ENCODE data around the gene SMCO4. TPM values are rescaled to one million over a fixed set of nuclear protein-coding genes. Genes with fewer than 3 reads are reported as not detected.

Gene SMCO4
- total RNA-seq, 1 donor from 2014 or later = 2.4 TPM

DNA sequence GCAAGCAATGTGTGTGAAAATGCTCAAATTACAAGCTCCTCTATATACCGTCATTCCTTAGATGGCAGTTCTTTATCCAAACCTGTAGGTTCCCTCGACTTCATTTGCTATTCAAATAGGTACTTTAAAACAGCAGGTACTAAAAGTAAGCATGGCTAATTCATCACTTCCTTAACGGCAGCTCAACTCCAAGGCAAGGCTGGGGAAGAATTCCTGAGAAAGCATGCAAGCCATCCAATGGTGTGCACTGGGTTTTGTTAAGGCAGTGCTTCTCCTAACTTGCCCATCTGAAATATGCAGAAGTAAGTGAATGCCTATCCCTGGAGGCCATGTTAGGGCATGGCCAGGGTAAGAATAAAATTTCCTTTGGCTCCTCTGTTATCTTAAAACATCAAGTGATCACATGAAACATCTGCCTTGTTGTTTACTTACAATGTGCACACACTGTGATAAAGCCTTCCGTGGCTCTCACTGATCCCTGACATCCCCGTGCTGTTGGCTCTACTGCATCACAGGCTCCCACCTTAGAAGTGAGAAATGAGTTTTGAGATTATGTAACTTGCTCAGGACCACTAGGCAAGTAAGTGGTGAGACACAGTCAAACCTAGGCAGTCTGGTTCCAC is 52.1 kb downstream of the SMCO4 start:
- Histone ChIP-seq H3K36me3 (ENCODE audit: control insufficient read depth, insufficient read depth, low read length) (no peaks in the 10 kb centered on the region), H3K27me3 (ENCODE audit: control insufficient read depth, insufficient read depth, low read length) (peaks cover 2% of the 10 kb centered on the region), H3K4me3 (ENCODE audit: low read depth, low read length) (no peak overlapping the region)
- TF ChIP-seq, protein P1, sequence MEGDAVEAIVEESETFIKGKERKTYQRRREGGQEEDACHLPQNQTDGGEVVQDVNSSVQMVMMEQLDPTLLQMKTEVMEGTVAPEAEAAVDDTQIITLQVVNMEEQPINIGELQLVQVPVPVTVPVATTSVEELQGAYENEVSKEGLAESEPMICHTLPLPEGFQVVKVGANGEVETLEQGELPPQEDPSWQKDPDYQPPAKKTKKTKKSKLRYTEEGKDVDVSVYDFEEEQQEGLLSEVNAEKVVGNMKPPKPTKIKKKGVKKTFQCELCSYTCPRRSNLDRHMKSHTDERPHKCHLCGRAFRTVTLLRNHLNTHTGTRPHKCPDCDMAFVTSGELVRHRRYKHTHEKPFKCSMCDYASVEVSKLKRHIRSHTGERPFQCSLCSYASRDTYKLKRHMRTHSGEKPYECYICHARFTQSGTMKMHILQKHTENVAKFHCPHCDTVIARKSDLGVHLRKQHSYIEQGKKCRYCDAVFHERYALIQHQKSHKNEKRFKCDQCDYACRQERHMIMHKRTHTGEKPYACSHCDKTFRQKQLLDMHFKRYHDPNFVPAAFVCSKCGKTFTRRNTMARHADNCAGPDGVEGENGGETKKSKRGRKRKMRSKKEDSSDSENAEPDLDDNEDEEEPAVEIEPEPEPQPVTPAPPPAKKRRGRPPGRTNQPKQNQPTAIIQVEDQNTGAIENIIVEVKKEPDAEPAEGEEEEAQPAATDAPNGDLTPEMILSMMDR (IDR thresholded peaks at IDR 0.05; ENCODE audit: insufficient read depth, low read length, severe bottlenecking) = no peak
- DNase-seq (ENCODE audit: low read depth) = peak; percentile 6
- FAIRE-seq = no peak

DNA sequence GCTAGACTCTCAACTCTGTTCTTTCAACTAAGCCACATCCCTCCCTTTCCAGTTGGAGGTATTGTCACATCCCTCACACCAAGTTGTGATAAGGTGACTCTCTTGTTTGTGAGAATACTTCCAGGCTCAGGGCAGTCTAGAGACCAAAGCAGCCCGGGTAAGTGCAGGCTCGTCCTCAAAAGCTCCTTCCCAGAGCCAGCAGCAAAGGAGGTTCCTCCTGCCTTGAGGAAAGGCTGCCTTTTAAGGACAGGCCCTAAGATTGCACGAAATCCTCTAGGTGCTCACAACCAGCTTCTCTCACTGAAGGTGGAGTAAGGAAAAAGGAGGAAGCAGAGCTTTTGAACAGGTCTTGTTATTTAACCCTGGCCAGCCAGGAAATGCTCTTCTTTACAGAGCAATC is 53.4 kb downstream of the SMCO4 start:
- no peak for FAIRE-seq
- Histone ChIP-seq H3K4me3 (ENCODE audit: low read depth, low read length) (no peak overlapping the region), H3K36me3 (ENCODE audit: control insufficient read depth, insufficient read depth, low read length) (no peaks in the 10 kb centered on the region), H3K27me3 (ENCODE audit: control insufficient read depth, insufficient read depth, low read length) (peaks cover 2% of the 10 kb centered on the region)
- TF ChIP-seq, protein P1 (IDR thresholded peaks at IDR 0.05; ENCODE audit: insufficient read depth, low read length, severe bottlenecking) = no peak
- DNase-seq (ENCODE audit: low read depth) = no peak

DNA sequence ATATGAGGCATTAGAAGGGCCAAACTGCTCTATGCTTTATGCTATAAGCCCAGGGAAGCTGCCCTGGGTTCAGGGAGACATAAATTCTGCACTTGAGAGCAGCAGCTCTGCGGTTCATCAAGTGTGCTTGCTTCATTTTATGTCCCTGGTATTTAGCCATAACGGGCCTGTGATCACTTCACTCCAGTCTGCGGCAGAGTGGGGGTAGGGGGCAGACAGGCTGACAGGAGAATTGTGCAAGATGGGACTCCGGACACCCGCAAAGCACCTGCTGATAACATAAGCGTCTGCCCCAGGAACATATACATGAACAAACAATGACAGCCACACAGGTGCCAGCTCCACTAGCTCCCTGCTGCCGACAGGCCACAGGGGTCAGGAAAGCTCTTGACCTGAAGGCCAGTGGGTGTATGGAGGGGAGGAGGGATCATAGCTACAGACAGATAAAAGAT is 56.1 kb downstream of the SMCO4 start:
- H3K4me3 ChIP-seq (ENCODE audit: low read depth, low read length) = no peak overlapping the region
- FAIRE-seq = no peak
- H3K36me3 ChIP-seq (ENCODE audit: control insufficient read depth, insufficient read depth, low read length) = no peaks in the 10 kb centered on the region
- TF ChIP-seq, protein P1 (IDR thresholded peaks at IDR 0.05; ENCODE audit: insufficient read depth, low read length, severe bottlenecking) = no peak
- no peak for DNase-seq (ENCODE audit: low read depth)
- peaks cover 2% of the 10 kb centered on the region for H3K27me3 ChIP-seq (ENCODE audit: control insufficient read depth, insufficient read depth, low read length)

DNA sequence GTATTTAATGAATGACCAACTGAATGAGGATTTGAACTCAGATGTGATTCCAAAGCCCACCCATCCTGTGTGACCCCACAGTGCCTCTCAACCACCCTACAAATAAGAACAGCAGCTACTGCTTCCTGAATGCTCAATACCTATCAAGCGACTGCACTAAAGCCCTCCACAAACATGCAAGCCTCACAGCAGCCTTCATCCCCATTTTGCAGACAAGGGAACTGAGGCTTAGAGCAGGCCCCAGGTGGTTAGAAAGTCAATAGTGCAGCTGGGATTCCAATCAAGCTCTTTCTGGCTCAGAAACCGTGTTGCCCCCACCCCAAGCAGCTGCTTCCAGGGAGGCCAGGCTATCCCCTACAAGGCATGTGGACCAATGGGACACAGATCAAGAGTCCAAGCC is 57.2 kb downstream of the SMCO4 start:
- H3K4me3 ChIP-seq (ENCODE audit: low read depth, low read length) = no peak overlapping the region
- no peak for FAIRE-seq
- peaks cover 2% of the 10 kb centered on the region for H3K27me3 ChIP-seq (ENCODE audit: control insufficient read depth, insufficient read depth, low read length)
- no peaks in the 10 kb centered on the region for H3K36me3 ChIP-seq (ENCODE audit: control insufficient read depth, insufficient read depth, low read length)
- no peak for DNase-seq (ENCODE audit: low read depth)
- TF ChIP-seq, protein P1 (IDR thresholded peaks at IDR 0.05; ENCODE audit: insufficient read depth, low read length, severe bottlenecking) = no peak

DNA sequence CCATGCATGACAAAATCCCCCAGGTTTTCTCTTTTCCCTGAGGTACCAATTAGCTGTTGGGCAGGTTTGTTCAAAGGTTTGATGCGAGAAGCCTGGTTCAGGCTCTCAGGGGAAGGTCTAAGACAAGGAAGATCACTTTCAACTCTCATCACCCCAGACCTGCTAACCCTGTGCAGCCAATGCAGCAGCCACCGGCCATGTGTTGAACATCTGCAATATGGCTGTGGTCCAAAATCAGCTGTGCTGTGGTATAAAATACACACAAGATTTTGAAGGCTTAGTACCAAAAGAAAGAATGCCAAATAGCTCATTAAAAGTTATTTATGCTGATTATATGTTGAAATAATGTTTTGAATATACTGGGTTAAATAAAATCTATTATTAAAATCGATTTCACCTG is 58.5 kb downstream of the SMCO4 start:
- no peaks in the 10 kb centered on the region for H3K27me3 ChIP-seq (ENCODE audit: control insufficient read depth, insufficient read depth, low read length)
- DNase-seq (ENCODE audit: low read depth) = no peak
- no peak overlapping the region for H3K4me3 ChIP-seq (ENCODE audit: low read depth, low read length)
- TF ChIP-seq, protein P1 (IDR thresholded peaks at IDR 0.05; ENCODE audit: insufficient read depth, low read length, severe bottlenecking) = no peak
- no peak for FAIRE-seq
- no peaks in the 10 kb centered on the region for H3K36me3 ChIP-seq (ENCODE audit: control insufficient read depth, insufficient read depth, low read length)

DNA sequence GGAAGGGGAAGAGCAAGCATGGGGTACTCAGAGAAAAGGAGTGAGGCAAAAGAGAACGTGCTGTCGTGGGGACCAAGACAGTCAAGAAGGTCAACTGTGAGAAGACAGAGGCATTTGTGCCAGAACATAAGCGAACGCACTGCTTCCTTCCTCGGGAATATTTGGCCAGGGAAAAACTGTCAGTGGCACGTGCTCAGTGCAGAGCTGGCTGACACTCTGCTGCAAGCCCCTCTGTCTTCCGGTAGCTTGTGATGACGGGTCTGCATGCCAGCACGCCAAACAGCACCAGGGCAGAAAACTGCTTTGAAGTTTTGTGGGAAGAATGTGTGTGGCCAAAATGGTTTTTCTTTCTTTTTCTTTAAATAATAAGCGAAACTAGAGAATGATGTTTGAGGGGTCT is 60.6 kb downstream of the SMCO4 start:
- TF ChIP-seq, protein P1 (IDR thresholded peaks at IDR 0.05; ENCODE audit: insufficient read depth, low read length, severe bottlenecking) = no peak
- no peak for FAIRE-seq
- DNase-seq (ENCODE audit: low read depth) = no peak
- Histone ChIP-seq H3K4me3 (ENCODE audit: low read depth, low read length) (no peak overlapping the region), H3K36me3 (ENCODE audit: control insufficient read depth, insufficient read depth, low read length) (no peaks in the 10 kb centered on the region), H3K27me3 (ENCODE audit: control insufficient read depth, insufficient read depth, low read length) (peaks cover 2% of the 10 kb centered on the region)

All from bronchial epithelial cell (primary cell).